ENCODE results near the gene PARN. TPM values are rescaled to one million over a fixed set of nuclear protein-coding genes. Genes with fewer than 3 reads are reported as not detected.

The PARN gene
- total RNA-seq, 4 donors from 2014 or later: 11.4 to 26.9 (median 20.7) TPM

DNA sequence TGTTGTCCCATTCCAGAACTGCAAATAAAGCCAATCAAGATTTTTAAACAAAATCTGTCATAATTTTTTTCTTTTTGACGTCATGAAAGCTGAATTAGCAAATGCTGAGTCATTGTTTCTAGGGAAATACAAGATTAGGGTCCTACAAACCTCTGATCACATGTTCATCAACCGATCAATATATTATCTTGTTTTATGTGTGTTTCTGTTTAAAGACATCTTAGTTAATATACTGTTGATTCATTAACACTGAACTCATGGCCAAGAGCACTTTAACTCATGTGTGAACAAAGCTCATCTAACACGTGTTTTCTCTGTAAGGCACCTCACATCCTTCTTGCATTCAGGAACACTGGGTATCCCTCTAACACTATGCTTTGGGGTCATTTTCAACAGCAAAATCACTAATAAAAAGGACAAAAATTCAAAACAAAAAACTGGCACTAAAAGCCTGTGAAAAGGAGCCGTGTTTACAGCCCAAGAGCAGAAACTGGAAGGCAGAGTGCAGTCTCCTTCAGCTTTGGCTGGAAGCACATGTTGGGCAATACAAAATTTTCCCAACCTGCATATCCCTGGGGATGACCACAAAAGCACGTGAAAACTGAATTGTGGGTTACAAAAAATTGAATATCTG, 102.5 kb downstream of the PARN start:
- Histone ChIP-seq H3K9me3 (no peaks in the 10 kb centered on the region), H3K27me3 (no peaks in the 10 kb centered on the region), H3K27ac (peak overlapping the region in 3 of 4 donors; percentile 49 to 61 (median 51)), H3K4me1 (peaks cover 8 to 34% (median 23%) of the 10 kb centered on the region in 3 donors), H3K36me3 (peaks cover 0 to 8% (median 0%) of the 10 kb centered on the region in 3 donors), H3K4me3 (no peak overlapping the region)
- 43 to 45% methylated on average over 5 of the region's 5 CpGs for WGBS, 2 donors
- no peak for DNase-seq
- TF ChIP-seq POLR2A (IDR thresholded peaks at IDR 0.05) (no peak), CTCF (IDR thresholded peaks at IDR 0.05) (no peak)
- intact Hi-C loops (cut with DNase I): loop anchor here (5.0 kb wide), 1 partner anchor 225 kb away; no protein-coding TSS in a partner anchor

GRCh38 chr16:14525596-14525995, 104.5 kb downstream of the PARN start:
- no peaks in the 10 kb centered on the region for H3K27me3 ChIP-seq
- H3K36me3 ChIP-seq: peaks cover 0 to 1% (median 0%) of the 10 kb centered on the region in 3 donors
- intact Hi-C loops (cut with DNase I): loop anchor here (5.0 kb wide), 1 partner anchor 223 kb away; no protein-coding TSS in a partner anchor
- 92 to 100% methylated on average over 5 of the region's 5 CpGs for WGBS, 2 donors
- no peak for TF ChIP-seq CTCF (IDR thresholded peaks at IDR 0.05)
- TF ChIP-seq POLR2A (IDR thresholded peaks at IDR 0.05): no peak
- DNase-seq: no peak
- H3K9me3 ChIP-seq: no peaks in the 10 kb centered on the region
- peaks cover 8 to 34% (median 23%) of the 10 kb centered on the region in 3 donors for H3K4me1 ChIP-seq
- no peak overlapping the region for H3K27ac ChIP-seq
- no peak overlapping the region for H3K4me3 ChIP-seq

- intact Hi-C loops (cut with DNase I): loop anchor here (5.0 kb wide), 1 partner anchor 223 kb away; no protein-coding TSS in a partner anchor
- TF ChIP-seq POLR2A (IDR thresholded peaks at IDR 0.05) (no peak), CTCF (IDR thresholded peaks at IDR 0.05) (no peak)
- H3K9me3 ChIP-seq: no peaks in the 10 kb centered on the region
- H3K27me3 ChIP-seq: no peaks in the 10 kb centered on the region
- no peak overlapping the region for H3K4me3 ChIP-seq
- no peak for DNase-seq
- no peak overlapping the region for H3K27ac ChIP-seq
- WGBS, 2 donors: 89 to 90% methylated on average over 3 of the region's 3 CpGs
- no peaks in the 10 kb centered on the region for H3K36me3 ChIP-seq
- H3K4me1 ChIP-seq: peaks cover 8 to 34% (median 23%) of the 10 kb centered on the region in 3 donors
These were observed 105.1 kb downstream of the PARN start for GRCh38 chr16:14524979-14525378.

DNA sequence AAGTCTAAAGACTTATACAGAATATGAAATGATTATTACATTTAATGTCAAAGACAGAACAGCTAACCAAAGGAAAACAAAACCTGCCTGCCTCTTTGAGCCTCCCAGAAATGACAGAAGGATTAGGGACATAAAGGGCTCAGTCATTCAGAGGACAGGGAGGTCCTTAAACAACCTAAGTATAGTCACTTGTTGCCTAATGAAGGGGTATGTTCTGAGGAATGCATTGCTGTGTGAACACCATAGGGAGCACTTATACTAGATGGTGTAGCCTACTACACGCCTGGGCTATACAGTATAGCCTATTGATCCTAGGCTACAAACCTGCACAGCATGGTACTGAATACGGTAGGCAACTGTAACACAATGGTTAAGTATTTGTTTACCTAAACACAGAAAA, 106.4 kb downstream of the PARN start:
- TF ChIP-seq CTCF (IDR thresholded peaks at IDR 0.05) (no peak), POLR2A (IDR thresholded peaks at IDR 0.05) (no peak)
- peaks cover 8 to 23% (median 18%) of the 10 kb centered on the region in 3 donors for H3K4me1 ChIP-seq
- H3K9me3 ChIP-seq: no peaks in the 10 kb centered on the region
- intact Hi-C loops (cut with DNase I): no loop called here
- 82 to 88% methylated on average over 2 of the region's 2 CpGs for WGBS, 2 donors
- no peak overlapping the region for H3K4me3 ChIP-seq
- H3K27me3 ChIP-seq: no peaks in the 10 kb centered on the region
- H3K36me3 ChIP-seq: no peaks in the 10 kb centered on the region
- H3K27ac ChIP-seq: no peak overlapping the region
- no peak for DNase-seq

- Histone ChIP-seq H3K27ac (no peak overlapping the region), H3K27me3 (no peaks in the 10 kb centered on the region), H3K4me1 (peaks cover 1 to 14% (median 9%) of the 10 kb centered on the region in 3 donors), H3K9me3 (no peaks in the 10 kb centered on the region), H3K36me3 (no peaks in the 10 kb centered on the region), H3K4me3 (no peak overlapping the region)
- intact Hi-C loops (cut with DNase I): no loop called here
- TF ChIP-seq CTCF (IDR thresholded peaks at IDR 0.05) (no peak), POLR2A (IDR thresholded peaks at IDR 0.05) (no peak)
- no peak for DNase-seq
These were observed 107.4 kb downstream of the PARN start for GRCh38 chr16:14522671-14523070.
